Mucosa of rectum (tissue), 2 donors: ENCODE measurements around the gene PSMA1.
"Not testable (repeated sequence)": the region's sequence is repeated elsewhere in the genome, so short reads cannot be mapped to it uniquely, and the experiment has no call there.

ENCODE experiments used
- H3K27ac ChIP-seq, 2 donors: one replicate each; pipeline ENCODE4 v1.7.0; 2013; ENCODE audit warnings: inconsistent platforms in 2 of 2, low read depth in 2 of 2, low read length in 2 of 2
- H3K27me3 ChIP-seq, 2 donors: one replicate each; pipeline ENCODE4 v1.7.0; 2013; ENCODE audit warnings: low read length in 2 of 2; ENCODE audit not compliant: control insufficient read depth in 2 of 2, insufficient read depth in 2 of 2
- H3K36me3 ChIP-seq, 2 donors: one replicate each; pipeline ENCODE4 v1.7.0; 2013; ENCODE audit warnings: low read length in 2 of 2; ENCODE audit not compliant: control insufficient read depth in 2 of 2, insufficient read depth in 2 of 2
- H3K4me1 ChIP-seq, 2 donors: one replicate each; pipeline ENCODE4 v1.7.0; 2013; ENCODE audit warnings: low read length in 2 of 2, mild to moderate bottlenecking in 1 of 2; ENCODE audit not compliant: control insufficient read depth in 2 of 2, insufficient read depth in 2 of 2
- H3K4me3 ChIP-seq, 2 donors: one replicate each; pipeline ENCODE4 v1.7.0; 2013; ENCODE audit warnings: low read length in 2 of 2
- H3K9ac ChIP-seq, 2 donors: one replicate each; pipeline ENCODE4 v1.7.0; 2013; ENCODE audit warnings: low read length in 2 of 2, low read depth in 1 of 2, mild to moderate bottlenecking in 1 of 2
- H3K9me3 ChIP-seq, 2 donors: one replicate each; pipeline ENCODE4 v1.7.0; 2013; ENCODE audit warnings: low read length in 2 of 2; ENCODE audit not compliant: control insufficient read depth in 2 of 2
- donor health status: healthy.
- donor health status: Normal muscosa, but diverticular disease.

PSMA1 gene

GRCh38 chr11:14519917-14520746, at the start of gene PSMA1:
PSMA1 (minus strand) TSS chr11:14520386; CDS start chr11:14520299, 87 bp downstream.
- Histone ChIP-seq H3K27me3 (no peaks in the 10 kb centered on the region), H3K9me3 (no peaks in the 10 kb centered on the region), H3K4me3 (peak within 1 kb of the TSS; percentile 82 to 99), H3K27ac (peak within 1 kb of the TSS; percentile 82 to 87), H3K9ac (peak within 1 kb of the TSS; percentile 73 to 83), H3K4me1 (peaks cover 10 to 11% of the 10 kb centered on the region in 2 donors), H3K36me3 (peaks cover 13 to 22% of the 10 kb centered on the region in 2 donors)

GRCh38 chr11:14569516-14569915, 49.3 kb upstream of the PSMA1 start:
- H3K4me3 ChIP-seq, H3K27me3 ChIP-seq, H3K4me1 ChIP-seq, H3K36me3 ChIP-seq, H3K9ac ChIP-seq, H3K9me3 ChIP-seq, H3K27ac ChIP-seq: not testable (repeated sequence)

- Histone ChIP-seq H3K9me3 (no peaks in the 10 kb centered on the region), H3K27ac (no peak overlapping the region), H3K27me3 (no peaks in the 10 kb centered on the region), H3K9ac (no peak overlapping the region), H3K36me3 (no peaks in the 10 kb centered on the region), H3K4me1 (no peaks in the 10 kb centered on the region), H3K4me3 (no peak overlapping the region)
Observed at GRCh38 chr11:14567064-14567651, 47.0 kb upstream of the PSMA1 start.

GRCh38 chr11:14566331-14567063, 46.3 kb upstream of the PSMA1 start:
- Histone ChIP-seq H3K4me3 (no peak overlapping the region), H3K9ac (no peak overlapping the region), H3K9me3 (no peaks in the 10 kb centered on the region), H3K27ac (no peak overlapping the region), H3K4me1 (no peaks in the 10 kb centered on the region), H3K27me3 (no peaks in the 10 kb centered on the region), H3K36me3 (no peaks in the 10 kb centered on the region)

DNA sequence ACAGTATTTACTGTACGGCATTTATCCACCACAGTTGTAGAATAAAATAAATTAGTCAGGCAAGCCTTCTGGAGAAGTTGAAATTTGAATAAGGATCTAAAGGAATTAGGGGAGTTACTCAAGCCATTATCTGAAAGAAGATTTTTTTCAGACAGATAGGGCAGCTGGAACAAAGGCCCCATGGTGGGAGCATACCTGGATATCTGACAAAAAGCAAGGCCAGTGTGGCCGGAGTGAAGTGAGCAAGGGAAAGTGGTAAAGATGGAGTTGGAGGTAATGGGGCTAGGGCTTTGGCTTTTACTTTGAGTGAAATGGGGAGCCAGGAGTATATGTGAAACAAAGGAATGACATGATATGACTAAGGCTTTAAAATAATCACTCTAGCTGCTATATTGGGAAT, 45.7 kb upstream of the PSMA1 start:
- Histone ChIP-seq H3K9ac (no peak overlapping the region), H3K27me3 (no peaks in the 10 kb centered on the region), H3K4me1 (no peaks in the 10 kb centered on the region), H3K9me3 (no peaks in the 10 kb centered on the region), H3K27ac (no peak overlapping the region), H3K36me3 (no peaks in the 10 kb centered on the region), H3K4me3 (no peak overlapping the region)

GRCh38 chr11:14555818-14556217, 35.6 kb upstream of the PSMA1 start:
- no peaks in the 10 kb centered on the region for H3K27me3 ChIP-seq
- H3K36me3 ChIP-seq: no peaks in the 10 kb centered on the region
- peaks cover 0 to 2% of the 10 kb centered on the region in 2 donors for H3K9me3 ChIP-seq
- H3K4me1 ChIP-seq: no peaks in the 10 kb centered on the region
- H3K4me3 ChIP-seq: no peak overlapping the region
- no peak overlapping the region for H3K9ac ChIP-seq
- H3K27ac ChIP-seq: peak overlapping the region in 1 of 2 donors; percentile 53

DNA sequence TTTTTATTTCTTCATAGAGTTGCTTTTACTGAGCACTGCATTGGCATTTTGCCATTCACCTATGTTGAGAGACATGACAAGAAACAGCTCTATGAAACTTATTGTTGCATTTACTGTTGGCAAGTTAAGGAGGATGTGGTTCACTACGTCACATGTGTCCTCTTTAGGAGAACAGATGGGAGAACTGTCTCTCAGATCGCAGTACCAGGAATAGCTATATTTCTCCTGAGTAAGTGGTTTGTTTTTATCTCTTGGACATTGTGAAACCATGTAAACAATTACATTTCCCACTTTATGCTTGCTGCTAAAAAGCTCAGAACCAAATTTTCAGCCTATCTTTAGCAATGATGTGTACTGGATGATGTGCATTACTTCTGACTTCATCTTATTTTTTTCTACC, 34.8 kb upstream of the PSMA1 start:
- Histone ChIP-seq H3K4me1 (no peaks in the 10 kb centered on the region), H3K9me3 (no peaks in the 10 kb centered on the region), H3K4me3 (no peak overlapping the region), H3K9ac (no peak overlapping the region), H3K27me3 (no peaks in the 10 kb centered on the region), H3K27ac (no peak overlapping the region), H3K36me3 (no peaks in the 10 kb centered on the region)

GRCh38 chr11:14552089-14552488, 31.9 kb upstream of the PSMA1 start:
- Histone ChIP-seq H3K4me1 (no peaks in the 10 kb centered on the region), H3K36me3 (no peaks in the 10 kb centered on the region), H3K4me3 (no peak overlapping the region), H3K9ac (no peak overlapping the region), H3K27me3 (no peaks in the 10 kb centered on the region), H3K27ac (no peak overlapping the region), H3K9me3 (no peaks in the 10 kb centered on the region)

- Histone ChIP-seq H3K27ac (no peak overlapping the region), H3K9ac (no peak overlapping the region), H3K4me3 (no peak overlapping the region), H3K36me3 (no peaks in the 10 kb centered on the region), H3K27me3 (no peaks in the 10 kb centered on the region), H3K9me3 (no peaks in the 10 kb centered on the region), H3K4me1 (no peaks in the 10 kb centered on the region)
Observed at GRCh38 chr11:14551380-14551779, 31.2 kb upstream of the PSMA1 start.

DNA sequence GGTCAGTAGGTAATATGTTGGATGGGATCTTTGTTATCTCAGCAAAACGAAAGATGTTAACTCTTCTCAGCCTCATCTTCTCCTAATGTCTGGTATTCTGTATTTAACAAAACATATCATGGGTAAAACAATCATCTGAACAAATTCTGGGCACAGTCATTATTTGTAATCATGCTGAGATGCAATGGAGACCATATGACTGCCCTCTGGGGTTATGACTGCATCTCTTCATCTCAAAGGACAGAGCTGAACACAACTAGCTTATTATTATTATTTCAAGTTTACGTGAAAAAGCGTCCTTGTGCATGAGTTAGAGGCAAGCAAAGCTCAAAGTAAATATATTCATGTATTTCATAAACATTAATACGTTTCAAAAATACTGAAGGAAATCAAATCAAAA, 29.7 kb upstream of the PSMA1 start:
- H3K9ac ChIP-seq: no peak overlapping the region

More for the DNA sequence above, 29.7 kb upstream of the PSMA1 start:
- Histone ChIP-seq H3K27me3 (no peaks in the 10 kb centered on the region), H3K4me3 (no peak overlapping the region), H3K9me3 (no peaks in the 10 kb centered on the region), H3K4me1 (no peaks in the 10 kb centered on the region), H3K36me3 (no peaks in the 10 kb centered on the region), H3K27ac (no peak overlapping the region)
